ENCODE results near the gene CDK2AP2. TPM values are rescaled to one million over a fixed set of nuclear protein-coding genes. Genes with fewer than 3 reads are reported as not detected.

CDK2AP2 gene
- polyA plus RNA-seq, 1 of the 3 experiments (the other 2 are of a cell fraction), result 47.9 TPM

- TF ChIP-seq EZH2phosphoT487 (IDR thresholded peaks at IDR 0.05; ENCODE audit: borderline replicate concordance, low read depth), result no peak
- TF ChIP-seq GATA2 (CRISPR knock-in tag; IDR thresholded peaks at IDR 0.05), result no peak
- TF ChIP-seq POLR2AphosphoS5 (IDR thresholded peaks at IDR 0.05; ENCODE audit: low read depth, low read length), result no peak
- TF ChIP-seq NFIC (IDR thresholded peaks at IDR 0.05; ENCODE audit: borderline replicate concordance), result no peak
- TF ChIP-seq TAF1 (IDR thresholded peaks at IDR 0.05; ENCODE audit: borderline replicate concordance, low read depth, low read length), result no peak
Observed at GRCh38 chr11:67523556-67524479, 15.9 kb upstream of the CDK2AP2 start (continued).

GRCh38 chr11:67522844-67523555 lies 15.0 kb upstream of the CDK2AP2 start, which contains the start of gene CABP2:
Gene CABP2 (minus strand): TSS chr11:67523446. CDS start chr11:67523326, 120 bp downstream.
- POLR2A ChIA-PET, result no interaction called here
- TF ChIP-seq SMC3 (IDR thresholded peaks at IDR 0.05; ENCODE audit: low read depth, low read length), result no peak
- no peak for TF ChIP-seq NRF1 (IDR thresholded peaks at IDR 0.05; ENCODE audit: low read depth, low read length)
- no peak for TF ChIP-seq MEF2A (IDR thresholded peaks at IDR 0.05; ENCODE audit: borderline replicate concordance, low read depth)
- TF ChIP-seq NFIC (IDR thresholded peaks at IDR 0.05; ENCODE audit: borderline replicate concordance), result no peak
- no peak for TF ChIP-seq ELF1 (IDR thresholded peaks at IDR 0.05)
- TF ChIP-seq CHD2 (IDR thresholded peaks at IDR 0.05; ENCODE audit: low read length, partially characterized antibody), result no peak
- H3K9me2 ChIP-seq, result no peaks in the 10 kb centered on the region

DNA sequence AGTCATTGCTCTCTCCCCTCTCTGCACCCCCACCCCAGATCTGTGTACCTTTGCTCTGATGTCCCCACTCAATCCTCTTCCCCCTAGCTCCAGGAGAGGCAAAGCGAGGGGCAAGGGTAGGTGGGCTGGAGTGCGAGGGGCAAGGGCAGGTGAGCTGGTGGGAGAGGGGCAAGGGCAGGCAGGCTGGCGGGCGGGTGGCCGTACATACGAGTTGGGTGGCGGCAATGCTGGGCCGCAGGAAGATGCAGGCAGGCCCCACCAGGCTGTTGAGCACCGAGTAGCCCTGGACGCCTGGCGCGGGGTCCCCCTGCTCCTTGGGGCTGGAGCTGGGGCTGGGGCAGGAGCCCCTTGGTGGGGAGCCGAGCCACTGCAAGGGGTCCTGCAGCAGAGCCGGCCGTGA lies 14.4 kb upstream of the CDK2AP2 start:
- Histone ChIP-seq H2AFZ (ENCODE audit: low read depth) (no peak overlapping the region), H3K9me2 (no peaks in the 10 kb centered on the region), H3K27me3 (ENCODE audit: insufficient read depth) (no peaks in the 10 kb centered on the region), H3K4me2 (no peak overlapping the region), H3K9ac (no peak overlapping the region), H3K79me2 (ENCODE audit: insufficient read depth) (no peaks in the 10 kb centered on the region), H3K4me1 (ENCODE audit: control insufficient read depth in 1 of 2, insufficient read depth in 2 of 2, low read depth in 1 of 2, low read length in 1 of 2) (no peaks in the 10 kb centered on the region), H3K9me3 (no peaks in the 10 kb centered on the region), H3K36me3 (replicated peaks in 1 of 2; ENCODE audit: control insufficient read depth in 1 of 2, insufficient read depth in 2 of 2, low read length in 1 of 2) (no peaks in the 10 kb centered on the region), H4K20me1 (ENCODE audit: insufficient read depth) (no peaks in the 10 kb centered on the region), H3K4me3 (ENCODE audit: low read depth in 2 of 2, low read length in 1 of 2) (no peak overlapping the region), H3K27ac (ENCODE audit: low read depth in 2 of 2, low read length in 1 of 2) (no peak overlapping the region), H3F3A (replicated peaks; ENCODE audit: insufficient read depth) (no peaks in the 10 kb centered on the region)
- ChIA-PET POLR2A (no interaction called here), CTCF (interaction anchor here (0.7 kb wide), 1 partner anchor 653 kb away, joined by 3 read pairs; no protein-coding TSS in a partner anchor)
- TF ChIP-seq ELF1 (IDR thresholded peaks at IDR 0.05) (no peak), RCOR1 (IDR thresholded peaks at IDR 0.05; ENCODE audit: low read length) (no peak), GABPA (IDR thresholded peaks at IDR 0.05; ENCODE audit: low read depth) (no peak)
- TF ChIP-seq, protein P1, sequence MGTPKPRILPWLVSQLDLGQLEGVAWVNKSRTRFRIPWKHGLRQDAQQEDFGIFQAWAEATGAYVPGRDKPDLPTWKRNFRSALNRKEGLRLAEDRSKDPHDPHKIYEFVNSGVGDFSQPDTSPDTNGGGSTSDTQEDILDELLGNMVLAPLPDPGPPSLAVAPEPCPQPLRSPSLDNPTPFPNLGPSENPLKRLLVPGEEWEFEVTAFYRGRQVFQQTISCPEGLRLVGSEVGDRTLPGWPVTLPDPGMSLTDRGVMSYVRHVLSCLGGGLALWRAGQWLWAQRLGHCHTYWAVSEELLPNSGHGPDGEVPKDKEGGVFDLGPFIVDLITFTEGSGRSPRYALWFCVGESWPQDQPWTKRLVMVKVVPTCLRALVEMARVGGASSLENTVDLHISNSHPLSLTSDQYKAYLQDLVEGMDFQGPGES (IDR thresholded peaks at IDR 0.05; ENCODE audit: low read depth, low read length), result no peak
- 79% methylated on average over 10 of the region's 15 CpGs for WGBS (ENCODE audit: low lambda C conversion rate)
- DNase-seq, result no peak

More at GRCh38 chr11:67522844-67523555, 15.0 kb upstream of the CDK2AP2 start, which contains the start of gene CABP2:
- CTCF ChIA-PET, result no interaction called here
- no peaks in the 10 kb centered on the region for H3K36me3 ChIP-seq (replicated peaks in 1 of 2; ENCODE audit: control insufficient read depth in 1 of 2, insufficient read depth in 2 of 2, low read length in 1 of 2)
- H3F3A ChIP-seq (replicated peaks; ENCODE audit: insufficient read depth), result no peaks in the 10 kb centered on the region
- no peak within 1 kb of the TSS for H3K4me3 ChIP-seq (ENCODE audit: low read depth in 2 of 2, low read length in 1 of 2)
- no peak within 1 kb of the TSS for H3K4me2 ChIP-seq
- no peak within 1 kb of the TSS for H2AFZ ChIP-seq (ENCODE audit: low read depth)
- H3K27ac ChIP-seq (ENCODE audit: low read depth in 2 of 2, low read length in 1 of 2), result no peak within 1 kb of the TSS
- no peaks in the 10 kb centered on the region for H4K20me1 ChIP-seq (ENCODE audit: insufficient read depth)
- no peaks in the 10 kb centered on the region for H3K4me1 ChIP-seq (ENCODE audit: control insufficient read depth in 1 of 2, insufficient read depth in 2 of 2, low read depth in 1 of 2, low read length in 1 of 2)
- no peak within 1 kb of the TSS for H3K9ac ChIP-seq
- H3K79me2 ChIP-seq (ENCODE audit: insufficient read depth), result no peaks in the 10 kb centered on the region
- no peaks in the 10 kb centered on the region for H3K9me3 ChIP-seq
- WGBS (ENCODE audit: low lambda C conversion rate), result 71% methylated on average over 6 of the region's 23 CpGs
- DNase-seq, result no peak
- no peaks in the 10 kb centered on the region for H3K27me3 ChIP-seq (ENCODE audit: insufficient read depth)
